Neural progenitor cell (in vitro differentiated cells): ENCODE results near the gene P2RY6. TPM values are rescaled to one million over a fixed set of nuclear protein-coding genes. Genes with fewer than 3 reads are reported as not detected.

Experiments used
- DNase-seq: peaks from one replicate; pipeline ENCODE4 v3.0.0-alpha.2; 2016; ENCODE audit warnings: low spot score
- H2AFZ ChIP-seq: fragments of 200-600 bp; sonication (generic); replicated peaks from 2 replicates; pipeline ENCODE4 v1.6.1; 2016; ENCODE audit warnings: antibody characterized with exemption
- H3F3A ChIP-seq: fragments of 200-600 bp; sonication (generic); 2 replicates; pipeline ENCODE4 v1.6.1; 2016; ENCODE audit warnings: antibody characterized with exemption, low read depth
- H3K27ac ChIP-seq: fragments of 200-600 bp; sonication (generic); 2 replicates; pipeline ENCODE4 v1.5.1; 2016; ENCODE audit warnings: mild to moderate bottlenecking
- H3K27me3 ChIP-seq: fragments of 200-600 bp; sonication (generic); 2 replicates; pipeline ENCODE4 v1.6.1; 2016; ENCODE audit warnings: mild to moderate bottlenecking, moderate library complexity
- H3K36me3 ChIP-seq: fragments of 200-600 bp; sonication (generic); 2 replicates; pipeline ENCODE4 v1.5.1; 2016
- H3K4me1 ChIP-seq: fragments of 200-600 bp; sonication (generic); 2 replicates; pipeline ENCODE4 v1.6.1; 2016; ENCODE audit warnings: mixed run types
- H3K4me2 ChIP-seq: fragments of 200-600 bp; sonication (generic); 2 replicates; pipeline ENCODE4 v1.6.1; 2016
- H3K4me3 ChIP-seq: fragments of 200-600 bp; sonication (generic); 2 replicates; pipeline ENCODE4 v1.5.1; 2016
- H3K79me2 ChIP-seq: fragments of 200-600 bp; sonication (generic); 2 replicates; pipeline ENCODE4 v1.6.1; 2016; ENCODE audit warnings: low read depth
- H3K9ac ChIP-seq: fragments of 200-600 bp; sonication (generic); 2 replicates; pipeline ENCODE4 v1.6.1; 2016
- H3K9me3 ChIP-seq: fragments of 200-600 bp; sonication (generic); 2 replicates; pipeline ENCODE4 v1.5.1; 2016; ENCODE audit warnings: low read depth
- H4K20me1 ChIP-seq: fragments of 200-600 bp; sonication (generic); 2 replicates; pipeline ENCODE4 v1.6.1; 2016; ENCODE audit warnings: low read depth
- H3K27ac Mint-ChIP-seq: 3 replicates; pipeline ENCODE4 v1.8.0; 2021; ENCODE audit warnings: mixed read lengths
- H3K27me3 Mint-ChIP-seq: 2 replicates; pipeline ENCODE4 v1.8.0; 2022; ENCODE audit warnings: low read depth, mild to moderate bottlenecking, inconsistent platforms, moderate library complexity, mixed read lengths; ENCODE audit not compliant: insufficient read depth
- H3K36me3 Mint-ChIP-seq: 3 replicates; pipeline ENCODE4 v1.8.0; 2021; ENCODE audit warnings: mixed read lengths
- H3K4me1 Mint-ChIP-seq: 3 replicates; pipeline ENCODE4 v1.8.0; 2021; ENCODE audit warnings: mixed read lengths
- H3K4me3 Mint-ChIP-seq: 3 replicates; pipeline ENCODE4 v1.8.0; 2021; ENCODE audit warnings: mild to moderate bottlenecking, moderate library complexity, mixed read lengths
- H3K9me3 Mint-ChIP-seq: 3 replicates; pipeline ENCODE4 v1.8.0; 2020; ENCODE audit warnings: mixed read lengths
- CTCF ChIP-seq: fragments of 200-600 bp; sonication (generic); IDR thresholded peaks from 2 replicates; pipeline ENCODE4 v1.5.1; 2017; ENCODE audit warnings: antibody characterized with exemption, mild to moderate bottlenecking
- EZH2 ChIP-seq: fragments of 200-600 bp; sonication (generic); IDR thresholded peaks from 2 replicates; pipeline ENCODE4 v1.6.1; 2017; ENCODE audit warnings: antibody characterized with exemption, mild to moderate bottlenecking, moderate library complexity
- EZH2phosphoT487 ChIP-seq: fragments of 200-600 bp; sonication (generic); IDR thresholded peaks from 2 replicates; pipeline ENCODE4 v1.6.1; 2017; ENCODE audit warnings: antibody characterized with exemption
- total RNA-seq: library from RNA; depleted of rRNA; stranded (reverse); fragments of >200 nt; gene quantifications from 2 replicates; pipeline ENCODE4 v1.2.3, GENCODE V29; 2015; ENCODE audit warnings: low replicate concordance

The P2RY6 gene
- total RNA-seq, 1 donor from 2014 or later: not detected

- Histone ChIP-seq H4K20me1 (no peaks in the 10 kb centered on the region), H3K9me3 (no peaks in the 10 kb centered on the region), H3K4me3 (no peak overlapping the region), H3K4me2 (no peak overlapping the region), H3K4me1 (peaks cover 8% of the 10 kb centered on the region), H3F3A (no peaks in the 10 kb centered on the region), H2AFZ (no peak overlapping the region), H3K27ac (no peak overlapping the region), H3K27me3 (no peaks in the 10 kb centered on the region), H3K79me2 (no peaks in the 10 kb centered on the region), H3K36me3 (no peaks in the 10 kb centered on the region), H3K9ac (no peak overlapping the region)
- peak overlapping the region; percentile 33 for H3K27ac Mint-ChIP-seq
- H3K27me3 Mint-ChIP-seq: peaks cover 7% of the 10 kb centered on the region
- peaks cover 25% of the 10 kb centered on the region for H3K4me1 Mint-ChIP-seq
- no peaks in the 10 kb centered on the region for H3K36me3 Mint-ChIP-seq
- no peaks in the 10 kb centered on the region for H3K9me3 Mint-ChIP-seq
- no peak overlapping the region for H3K4me3 Mint-ChIP-seq
- TF ChIP-seq CTCF (no peak), EZH2phosphoT487 (no peak), EZH2 (no peak)
- DNase-seq: no peak
These were observed 3.2 kb downstream of the P2RY6 start for GRCh38 chr11:73275381-73275750.

GRCh38 chr11:73277467-73277866 lies 5.3 kb downstream of the P2RY6 start:
- Mint-ChIP-seq H3K36me3 (no peaks in the 10 kb centered on the region), H3K4me3 (no peak overlapping the region)
- TF ChIP-seq EZH2phosphoT487 (no peak), EZH2 (no peak), CTCF (no peak)

GRCh38 chr11:73280626-73281025 lies 8.5 kb downstream of the P2RY6 start:
- no peaks in the 10 kb centered on the region for H3K79me2 ChIP-seq
- TF ChIP-seq CTCF (no peak), EZH2phosphoT487 (no peak), EZH2 (no peak)
- no peak overlapping the region for H3K4me2 ChIP-seq
- no peak overlapping the region for H3K27ac ChIP-seq
- no peak for DNase-seq
- Mint-ChIP-seq H3K4me3 (no peak overlapping the region), H3K27me3 (peaks cover 10% of the 10 kb centered on the region), H3K4me1 (peaks cover under 1% of the 10 kb centered on the region), H3K9me3 (no peaks in the 10 kb centered on the region), H3K36me3 (no peaks in the 10 kb centered on the region), H3K27ac (no peak overlapping the region)
- no peaks in the 10 kb centered on the region for H3K4me1 ChIP-seq
- H3K9me3 ChIP-seq: no peaks in the 10 kb centered on the region
- H3K27me3 ChIP-seq: no peaks in the 10 kb centered on the region
- H3F3A ChIP-seq: no peaks in the 10 kb centered on the region
- H4K20me1 ChIP-seq: no peaks in the 10 kb centered on the region
- H3K36me3 ChIP-seq: no peaks in the 10 kb centered on the region
- no peak overlapping the region for H3K4me3 ChIP-seq
- H2AFZ ChIP-seq: no peak overlapping the region
- H3K9ac ChIP-seq: no peak overlapping the region

More at GRCh38 chr11:73277467-73277866, 5.3 kb downstream of the P2RY6 start:
- Mint-ChIP-seq H3K4me1 (peaks cover 12% of the 10 kb centered on the region), H3K9me3 (no peaks in the 10 kb centered on the region), H3K27me3 (peaks cover 8% of the 10 kb centered on the region), H3K27ac (no peak overlapping the region)
- no peak overlapping the region for H3K4me2 ChIP-seq
- no peak overlapping the region for H2AFZ ChIP-seq
- no peaks in the 10 kb centered on the region for H3K36me3 ChIP-seq
- H3K9ac ChIP-seq: no peak overlapping the region
- no peak overlapping the region for H3K27ac ChIP-seq
- H3K27me3 ChIP-seq: no peaks in the 10 kb centered on the region
- H3K4me3 ChIP-seq: no peak overlapping the region
- H3K9me3 ChIP-seq: no peaks in the 10 kb centered on the region
- no peaks in the 10 kb centered on the region for H3F3A ChIP-seq
- no peaks in the 10 kb centered on the region for H3K79me2 ChIP-seq
- H3K4me1 ChIP-seq: peaks cover 5% of the 10 kb centered on the region
- DNase-seq: no peak
- no peaks in the 10 kb centered on the region for H4K20me1 ChIP-seq
